HG02610 (cell line): ENCODE results near the gene TBC1D25.
A peak's percentile ranks its signal among the peaks of the same experiment; 100 is the strongest.

Source experiments
- ATAC-seq: cut with Tn5 transposase; IDR thresholded peaks from one replicate; pipeline ENCODE4 v1.9.1; 2021; ENCODE audit warnings: mild to moderate bottlenecking, moderate library complexity; ENCODE audit not compliant: unreplicated experiment

TBC1D25 gene

DNA sequence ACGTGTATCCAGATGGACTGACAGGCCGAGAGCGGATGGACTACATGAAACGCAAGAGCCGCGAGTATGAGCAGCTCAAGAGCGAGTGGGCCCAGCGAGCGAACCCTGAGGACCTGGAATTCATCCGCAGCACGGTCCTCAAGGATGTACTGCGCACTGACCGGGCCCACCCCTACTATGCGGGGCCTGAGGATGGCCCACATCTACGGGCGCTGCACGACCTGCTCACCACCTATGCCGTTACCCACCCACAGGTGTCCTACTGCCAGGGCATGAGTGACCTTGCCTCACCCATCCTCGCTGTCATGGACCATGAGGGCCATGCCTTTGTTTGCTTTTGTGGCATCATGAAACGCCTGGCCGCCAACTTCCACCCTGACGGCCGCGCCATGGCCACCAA is 20.1 kb downstream of the TBC1D25 start:
- no peak for ATAC-seq

DNA sequence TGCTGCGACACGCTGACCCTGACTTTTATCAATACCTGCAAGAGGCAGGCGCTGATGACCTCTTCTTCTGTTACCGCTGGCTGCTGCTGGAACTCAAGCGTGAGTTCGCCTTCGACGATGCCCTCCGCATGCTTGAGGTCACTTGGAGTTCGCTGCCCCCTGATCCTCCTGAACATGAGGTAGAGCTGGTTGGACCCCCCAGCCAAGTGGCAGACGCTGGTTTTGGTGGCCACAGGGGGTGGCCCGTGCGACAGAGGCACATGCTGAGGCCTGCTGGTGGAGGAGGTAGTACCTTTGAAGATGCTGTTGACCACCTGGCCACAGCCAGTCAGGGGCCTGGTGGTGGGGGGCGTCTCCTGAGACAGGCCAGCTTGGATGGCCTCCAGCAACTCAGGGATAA is 20.5 kb downstream of the TBC1D25 start:
- ATAC-seq: no peak

DNA sequence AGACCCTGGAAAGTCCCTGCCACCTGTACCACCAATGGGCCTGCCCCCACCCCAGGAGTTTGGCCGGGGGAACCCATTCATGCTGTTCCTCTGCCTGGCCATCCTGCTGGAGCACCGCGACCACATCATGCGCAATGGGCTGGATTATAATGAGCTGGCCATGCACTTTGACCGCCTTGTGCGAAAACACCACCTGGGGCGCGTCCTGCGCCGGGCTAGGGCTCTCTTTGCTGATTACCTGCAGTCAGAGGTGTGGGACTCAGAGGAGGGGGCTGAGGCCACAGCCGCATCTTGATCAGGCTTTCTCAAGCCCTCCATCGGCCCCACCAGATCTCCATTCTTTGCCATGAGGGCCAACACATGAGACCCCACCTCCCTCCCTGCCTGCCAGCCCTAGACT is 21.2 kb downstream of the TBC1D25 start:
- no peak for ATAC-seq

DNA sequence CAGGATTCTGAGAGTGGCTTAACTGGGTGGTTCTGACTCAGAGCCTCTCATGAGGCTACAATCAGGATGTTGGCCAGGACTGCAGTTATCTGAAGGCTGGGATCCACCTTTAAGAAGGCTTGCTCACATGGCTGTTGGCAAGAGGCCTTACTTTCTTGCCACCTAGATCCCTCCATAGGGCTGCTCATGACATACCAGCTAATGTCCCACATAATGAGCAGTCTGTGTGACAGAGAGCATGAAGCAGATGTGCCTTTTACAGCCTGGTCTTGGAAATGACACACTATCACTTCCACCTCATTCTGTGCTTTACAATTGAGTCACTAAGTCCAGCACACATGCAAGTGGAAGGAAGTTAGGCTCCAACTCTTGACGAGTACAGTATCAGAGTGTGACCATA is 30.4 kb downstream of the TBC1D25 start:
- ATAC-seq: peak; percentile 73

DNA sequence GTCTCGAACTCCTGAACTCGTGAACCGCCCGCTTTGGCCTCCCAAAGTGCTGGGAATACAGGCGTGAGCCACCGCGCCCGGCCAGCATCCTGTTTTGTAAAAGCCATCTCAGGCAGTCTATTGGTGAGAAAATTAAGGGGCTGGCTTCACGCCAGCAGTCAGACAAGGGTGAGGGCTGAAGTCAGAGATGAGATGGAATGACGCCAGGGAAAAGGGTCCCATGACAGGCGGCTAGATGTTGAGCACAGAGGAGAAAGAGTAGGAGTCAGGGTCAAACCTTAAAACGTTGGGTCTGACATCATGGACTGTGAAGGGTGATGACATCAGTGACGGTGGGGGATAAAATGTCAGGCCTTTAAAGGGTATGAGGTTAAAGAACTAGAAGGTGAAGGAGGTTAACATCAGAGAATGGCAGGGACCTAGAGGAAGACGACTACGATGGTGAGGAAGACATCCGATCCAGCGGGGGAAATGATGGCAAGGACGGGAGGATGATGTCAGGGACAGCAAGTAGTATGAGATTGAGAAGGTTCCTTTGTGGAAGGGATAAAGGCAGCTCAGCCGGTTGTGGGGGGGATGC is 34.3 kb downstream of the TBC1D25 start:
- ATAC-seq: no peak

DNA sequence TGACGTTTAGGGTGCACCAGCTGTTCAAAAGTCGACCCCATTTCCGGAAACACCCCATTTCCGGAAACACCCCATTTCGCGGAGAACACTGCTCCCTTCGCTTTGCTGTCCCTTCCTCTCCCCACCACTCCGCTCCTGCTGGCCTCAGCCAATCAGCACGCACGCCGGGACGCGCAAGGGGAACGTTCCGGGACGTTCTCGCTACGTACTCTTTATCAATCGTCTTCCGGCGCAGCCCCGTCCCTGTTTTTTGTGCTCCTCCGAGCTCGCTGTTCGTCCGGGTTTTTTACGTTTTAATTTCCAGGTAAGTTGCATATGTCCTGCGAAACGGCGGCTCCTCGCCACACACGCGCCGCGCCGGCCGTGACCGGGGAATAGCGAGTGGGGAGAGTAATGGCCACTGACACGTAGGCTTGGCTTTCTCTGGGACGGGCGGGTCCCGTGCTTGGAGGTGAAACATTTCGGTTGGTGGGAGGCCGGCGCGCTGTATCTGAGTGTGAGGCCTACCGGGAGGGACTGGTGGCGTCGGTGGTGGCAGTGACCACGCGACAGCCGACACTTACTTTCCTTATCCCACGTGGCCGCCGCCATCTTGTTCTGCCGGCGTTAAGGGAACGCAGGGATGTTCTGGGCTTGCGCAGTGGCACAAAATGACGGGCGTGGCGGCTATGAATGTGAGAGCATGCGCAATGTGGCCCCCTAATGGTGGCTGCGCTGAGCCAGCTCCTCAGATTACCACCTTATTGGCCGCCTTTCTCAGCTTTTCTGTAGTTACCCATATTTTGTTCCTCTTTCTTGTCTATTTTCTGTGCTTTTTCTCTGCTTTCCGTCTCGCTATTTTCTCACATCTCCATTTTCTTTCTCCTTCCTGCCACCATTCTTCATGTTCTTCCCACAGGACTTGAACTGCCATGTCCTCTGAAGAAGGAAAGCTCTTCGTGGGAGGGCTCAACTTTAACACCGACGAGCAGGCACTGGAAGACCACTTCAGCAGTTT is 35.1 kb downstream of the TBC1D25 start, which contains the start of gene RBM3:
Gene RBM3, plus strand, starts transcription at position 215 of the 997 bp plus-strand sequence. Its CDS starts 697 bp downstream, at position 912.
- peak; percentile 81 for ATAC-seq

DNA sequence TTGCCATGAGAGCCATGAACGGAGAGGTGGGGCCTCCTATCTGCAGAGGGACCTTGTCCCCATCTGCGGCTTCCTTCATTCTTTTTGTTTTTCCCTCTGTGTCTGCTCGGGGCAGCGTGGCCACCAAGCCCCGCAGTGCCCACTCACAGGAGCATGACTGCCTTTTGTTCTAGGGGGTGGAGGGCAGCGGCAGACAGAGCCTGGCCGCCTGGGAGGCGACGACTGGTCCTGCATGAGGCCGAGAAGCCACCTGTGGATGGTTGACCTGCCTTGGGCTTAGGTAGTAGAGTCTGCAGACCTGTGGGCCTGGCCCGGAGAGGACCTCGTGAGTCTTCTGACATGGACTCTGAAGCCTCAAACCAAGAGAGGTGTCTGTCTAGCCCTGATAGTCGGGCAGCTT is 36.1 kb downstream of the TBC1D25 start:
- ATAC-seq: no peak

DNA sequence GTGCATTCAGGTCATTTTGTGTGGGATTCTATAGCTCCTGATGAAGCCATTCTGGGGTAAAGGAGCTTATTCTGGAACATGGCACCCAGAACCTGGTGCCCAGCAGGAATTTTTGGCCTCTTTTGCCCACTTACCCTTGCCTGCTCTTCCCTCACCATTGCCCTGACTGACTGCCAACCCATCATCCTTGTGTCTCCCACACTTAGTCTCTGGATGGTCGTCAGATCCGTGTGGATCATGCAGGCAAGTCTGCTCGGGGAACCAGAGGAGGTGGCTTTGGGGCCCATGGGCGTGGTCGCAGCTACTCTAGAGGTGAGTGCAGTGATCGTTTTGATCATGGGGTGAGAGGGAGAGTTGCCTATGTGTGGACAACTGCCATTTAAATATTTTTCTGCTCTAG is 36.6 kb downstream of the TBC1D25 start:
- no peak for ATAC-seq

DNA sequence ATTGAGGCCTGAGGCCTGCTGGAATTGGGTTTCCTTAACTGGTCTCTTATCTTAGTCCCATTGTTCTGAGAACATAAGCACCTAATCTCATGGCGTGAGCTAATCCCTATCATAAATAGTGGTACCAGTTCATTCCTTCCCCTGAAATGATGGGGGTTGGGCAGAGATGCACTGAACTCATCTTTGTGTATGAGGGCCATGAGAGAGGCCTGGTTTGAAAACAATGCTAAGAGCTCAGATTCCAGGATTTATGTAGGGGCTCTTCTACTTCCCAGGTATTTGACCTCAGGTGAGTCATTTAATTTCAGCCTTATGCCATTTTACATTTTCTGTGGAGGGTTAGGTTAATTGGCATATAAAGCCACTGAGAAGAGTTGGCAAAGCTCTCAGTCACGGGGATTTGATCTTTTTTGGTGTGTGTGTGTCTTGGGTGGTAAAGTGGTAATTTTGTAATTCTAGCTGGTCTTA is 39.2 kb downstream of the TBC1D25 start:
- no peak for ATAC-seq

DNA sequence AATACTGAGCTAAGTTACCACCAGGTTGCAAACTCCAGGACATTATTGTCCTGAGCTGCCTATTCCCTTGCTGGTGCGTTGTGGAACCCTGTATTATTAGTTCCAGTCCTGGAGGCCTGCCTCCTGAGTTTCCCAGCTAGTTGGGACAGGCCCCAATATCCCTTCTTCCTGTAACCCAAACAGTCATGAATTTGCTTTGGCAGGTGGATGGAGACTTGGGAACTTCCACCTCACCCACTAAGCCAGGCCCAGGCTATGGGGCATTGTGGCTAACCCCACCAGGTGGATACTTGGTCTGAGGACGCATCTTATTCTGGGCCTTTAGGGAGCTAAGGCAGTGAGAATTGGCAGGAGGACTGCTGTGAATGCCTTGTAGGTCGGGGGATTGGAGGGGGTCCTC is 39.7 kb downstream of the TBC1D25 start:
- ATAC-seq: no peak

DNA sequence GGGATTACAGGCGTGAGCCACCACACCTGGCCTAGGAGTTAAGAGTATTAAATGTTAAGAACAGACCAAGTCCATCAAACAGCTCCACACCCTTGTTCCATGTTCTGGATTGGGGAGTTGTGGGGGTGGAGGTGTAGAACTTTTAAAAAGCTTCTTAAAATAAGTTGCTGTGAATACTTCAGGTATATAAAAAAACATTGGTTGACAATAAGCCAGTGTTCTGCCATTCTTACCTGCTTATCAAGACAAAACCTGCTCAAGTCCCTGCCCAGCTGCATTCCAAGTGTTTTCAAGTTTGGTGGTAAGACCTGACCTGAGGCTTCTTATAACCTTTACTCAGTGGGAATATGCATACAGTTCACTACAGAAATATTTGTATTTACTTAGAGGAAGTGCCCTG is 41.1 kb downstream of the TBC1D25 start:
- ATAC-seq: no peak

DNA sequence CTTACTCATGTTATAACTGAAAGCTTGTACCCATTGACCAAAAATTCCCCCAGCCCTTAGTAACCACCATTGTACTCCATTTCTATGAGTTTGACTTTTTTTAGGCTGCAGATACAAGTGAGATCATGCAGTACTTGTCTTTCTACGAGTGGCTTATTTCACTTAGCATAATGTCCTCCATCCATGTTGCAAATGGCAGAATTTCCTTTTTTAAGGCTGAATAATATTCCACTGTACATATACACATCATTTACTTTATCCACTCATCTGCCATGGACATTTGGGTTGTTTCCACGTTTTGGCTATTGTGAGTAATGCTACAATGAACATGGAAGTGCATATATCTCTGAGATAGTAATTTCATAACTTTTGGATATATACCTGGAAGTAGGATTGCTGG is 45.2 kb downstream of the TBC1D25 start:
- ATAC-seq: no peak

DNA sequence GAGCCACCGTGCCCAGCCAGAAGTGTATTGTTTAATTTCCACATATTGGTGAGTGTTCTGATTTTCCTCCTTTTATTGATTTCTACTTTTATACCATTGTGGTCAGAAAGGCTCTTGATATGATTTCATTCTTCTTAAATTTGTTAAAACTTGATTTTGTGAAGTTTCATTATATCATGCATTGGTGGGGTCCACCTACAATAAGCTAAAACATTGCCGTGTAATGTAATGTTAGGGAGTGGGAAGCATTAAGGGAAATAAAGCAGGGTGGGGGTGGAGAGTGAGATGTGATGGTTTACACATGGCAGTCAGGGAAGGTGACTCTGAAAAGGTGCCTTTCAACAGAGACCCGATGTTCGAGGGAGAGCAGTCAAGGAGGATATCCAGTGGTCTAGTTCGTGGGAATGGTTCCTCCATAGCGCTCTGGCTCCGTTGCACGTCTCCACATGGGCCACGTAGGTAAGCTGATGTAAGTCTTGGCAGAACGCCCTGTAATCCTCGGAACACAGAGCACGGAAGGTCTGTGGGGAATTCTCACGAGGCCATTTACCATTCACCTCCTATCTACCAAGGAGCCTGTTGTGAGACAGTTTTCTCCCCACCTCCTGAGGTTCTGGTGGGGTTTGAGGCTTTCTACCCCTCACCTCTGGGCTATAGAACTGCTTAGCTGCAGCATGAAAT is 50.1 kb downstream of the TBC1D25 start:
- ATAC-seq: no peak

DNA sequence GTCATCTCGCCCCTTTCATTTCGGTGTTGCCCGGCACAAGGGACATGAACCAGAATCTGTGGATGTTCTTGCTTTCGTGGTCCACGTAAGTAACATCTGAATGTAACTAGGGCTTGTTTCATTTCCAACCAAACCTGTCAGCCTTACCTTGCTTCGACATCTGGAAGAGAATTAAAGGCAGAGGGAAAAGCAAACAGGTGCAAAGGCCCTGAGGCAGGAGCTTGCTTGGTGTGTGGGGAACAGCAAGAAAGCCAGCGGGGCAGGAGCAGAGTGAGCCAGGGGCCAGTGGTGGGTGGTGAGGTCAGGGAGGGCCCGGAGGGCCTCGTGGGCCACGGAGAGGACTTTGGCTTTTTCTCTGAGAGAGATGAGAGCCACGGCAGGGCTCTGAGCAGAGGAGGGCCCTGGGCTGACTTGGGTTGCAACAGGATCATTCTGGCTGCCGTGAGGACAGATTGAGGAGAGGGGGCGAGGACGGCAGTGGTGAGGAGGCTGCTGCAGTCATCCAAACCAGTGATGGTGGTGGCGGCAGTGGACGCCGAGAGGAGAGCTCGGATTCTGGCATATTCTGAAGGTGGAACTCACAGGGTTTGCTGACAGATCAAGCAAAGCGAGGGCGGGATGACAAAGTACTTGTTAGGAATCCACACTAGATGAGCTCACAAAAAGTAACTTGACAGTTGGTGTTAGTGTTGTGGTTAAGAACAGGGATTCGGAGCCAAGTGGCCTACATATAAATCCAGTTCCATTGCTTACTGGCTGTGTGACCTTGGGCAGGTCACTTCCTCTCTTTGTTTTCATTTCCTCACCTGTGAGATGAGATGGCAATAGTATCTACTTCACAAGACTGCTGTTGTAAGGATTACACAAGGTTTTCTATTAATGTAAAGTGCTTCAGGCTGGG is 50.9 kb downstream of the TBC1D25 start:
- no peak for ATAC-seq

DNA sequence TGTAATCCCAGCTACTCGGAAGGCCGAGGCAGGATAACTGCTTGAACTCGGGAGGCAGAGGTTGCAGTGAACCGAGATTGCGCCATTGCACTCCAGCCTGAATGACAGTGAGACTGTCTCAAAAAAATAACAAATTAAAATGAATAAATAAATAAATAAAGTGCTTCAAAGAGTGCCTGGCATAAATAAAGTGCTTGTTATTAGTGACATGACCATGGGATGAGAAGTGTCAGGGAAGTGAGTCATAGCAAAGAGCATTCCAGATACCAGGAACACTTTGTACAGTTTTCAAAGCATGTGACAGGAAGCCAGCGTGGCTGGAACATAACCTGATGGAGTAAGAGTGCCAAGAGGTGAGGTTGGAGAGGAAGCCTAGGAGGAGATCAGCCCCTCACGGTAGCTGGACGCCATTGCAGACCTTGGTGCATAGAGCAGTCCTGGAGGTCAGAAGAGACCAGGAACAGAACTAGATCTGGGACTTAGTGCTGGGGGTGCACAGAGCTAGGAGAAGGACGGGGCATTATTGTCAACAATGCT is 51.8 kb downstream of the TBC1D25 start:
- ATAC-seq: no peak

DNA sequence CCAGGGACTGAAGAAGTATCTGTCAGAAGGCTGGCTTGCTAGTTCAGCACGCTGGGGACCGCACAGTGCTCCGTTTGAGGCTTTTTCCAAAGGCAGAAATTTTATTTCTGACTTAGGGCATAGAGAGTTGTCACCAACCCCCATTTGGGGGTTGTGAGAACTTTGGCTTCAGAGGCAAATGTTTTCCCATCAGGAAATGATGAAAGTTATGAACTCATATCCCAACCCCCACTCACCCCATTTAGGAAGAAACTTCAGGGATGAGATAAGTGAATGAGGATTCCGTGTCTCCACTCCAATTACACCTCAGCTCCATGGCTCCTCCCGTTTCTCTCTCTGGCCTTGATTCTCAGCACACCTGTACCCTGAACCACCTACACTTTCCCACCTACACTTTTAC is 53.5 kb downstream of the TBC1D25 start:
- no peak for ATAC-seq

DNA sequence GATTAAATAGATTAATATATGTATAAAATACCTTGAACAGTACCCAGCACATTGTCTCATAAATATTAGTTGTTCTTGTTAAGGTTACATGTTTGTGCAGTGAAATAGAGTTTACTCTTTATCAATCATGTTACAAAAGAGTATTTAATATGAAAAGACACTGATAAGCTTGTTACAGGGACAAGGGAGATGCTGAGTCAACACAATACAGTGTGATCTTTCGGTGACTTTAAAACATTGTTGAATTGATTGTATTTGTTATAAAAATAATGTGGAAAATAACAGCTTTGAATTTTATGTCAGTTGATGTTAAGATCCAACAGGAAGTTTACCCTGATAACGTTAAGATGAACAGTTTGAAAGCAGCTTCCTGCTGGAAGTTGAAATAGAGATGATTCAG is 56.4 kb downstream of the TBC1D25 start:
- ATAC-seq: no peak

DNA sequence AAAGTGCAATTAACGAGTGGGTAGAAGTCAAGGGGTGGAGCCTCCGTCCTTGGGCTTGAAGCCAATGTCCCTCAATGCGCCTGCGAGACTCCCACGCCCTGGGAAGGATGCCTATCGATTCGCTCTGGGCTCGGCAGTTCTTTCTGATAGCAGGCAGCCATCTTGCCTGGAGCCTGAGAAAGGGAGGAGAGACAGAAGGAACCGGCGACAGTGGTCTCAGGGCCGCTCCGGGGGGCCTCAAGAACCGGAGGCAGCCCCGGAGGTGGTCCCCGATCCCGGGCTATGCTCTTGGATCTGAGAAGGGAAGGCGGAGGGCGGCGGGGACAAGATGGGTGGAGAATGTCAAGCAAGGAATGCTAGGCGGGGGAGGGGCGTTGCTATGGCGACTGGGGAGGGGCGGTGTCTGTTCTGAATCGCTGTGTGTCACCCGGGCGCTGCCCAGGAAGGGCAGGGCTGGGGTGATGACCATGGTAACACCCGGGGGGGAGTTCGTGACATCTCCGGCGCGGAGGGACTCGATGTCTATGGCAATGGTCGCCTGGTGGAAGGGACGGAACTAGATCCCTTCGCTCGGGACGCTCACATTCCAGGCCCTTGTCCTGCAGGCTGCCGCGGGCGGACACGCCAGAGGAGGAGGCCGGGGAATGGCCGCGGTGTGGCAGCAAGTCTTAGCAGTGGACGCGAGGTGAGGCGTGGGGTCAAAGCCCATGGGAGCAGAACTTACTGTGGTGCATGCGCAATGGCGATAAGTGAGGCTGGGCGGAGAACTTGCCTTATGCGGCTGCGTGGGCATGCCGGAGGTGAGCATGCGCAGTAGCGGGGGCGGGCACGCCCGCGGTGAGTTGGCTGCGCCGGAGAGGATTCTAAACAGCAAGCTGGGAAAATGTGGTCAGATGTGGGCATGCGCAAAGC is 58.1 kb downstream of the TBC1D25 start, which contains the start of gene WDR13:
Gene WDR13, plus strand, starts transcription at position 140 of the 912 bp plus-strand sequence. Its CDS starts 505 bp downstream, at position 645.
- ATAC-seq: peak; percentile 68

DNA sequence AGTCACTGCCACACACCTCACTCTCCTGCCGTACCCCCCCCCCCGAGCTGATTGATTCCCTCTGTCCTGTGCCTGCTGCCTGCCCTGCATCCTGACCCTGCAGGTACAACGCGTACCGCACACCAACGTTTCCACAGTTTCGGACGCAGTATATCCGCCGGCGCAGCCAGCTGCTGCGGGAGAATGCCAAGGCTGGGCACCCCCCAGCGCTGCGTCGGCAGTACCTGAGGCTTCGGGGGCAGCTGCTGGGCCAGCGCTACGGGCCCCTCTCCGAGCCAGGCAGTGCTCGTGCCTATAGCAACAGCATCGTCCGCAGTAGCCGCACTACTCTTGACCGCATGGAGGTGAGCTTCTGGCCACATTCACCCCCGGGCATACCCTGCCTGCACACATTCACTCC is 59.1 kb downstream of the TBC1D25 start:
- no peak for ATAC-seq
